SK-N-DZ (cell line): ENCODE data around the gene STIM2.

ENCODE experiments used
- DNase-seq: peaks from one replicate; pipeline ENCODE4 v3.0.0-alpha.2; 2015; ENCODE audit warnings: low spot score

Gene STIM2

GRCh38 chr4:26900765-26901164, 40.1 kb downstream of the STIM2 start:
- DNase-seq, result no peak

GRCh38 chr4:26905172-26905571, 44.5 kb downstream of the STIM2 start:
- no peak for DNase-seq

GRCh38 chr4:26907731-26908599, 47.3 kb downstream of the STIM2 start:
- no peak for DNase-seq

- no peak for DNase-seq
Measured at GRCh38 chr4:26909369-26909768, 48.7 kb downstream of the STIM2 start.

- DNase-seq, result no peak
Measured at GRCh38 chr4:26911254-26911653, 50.6 kb downstream of the STIM2 start.

- DNase-seq, result no peak
Measured at GRCh38 chr4:26912069-26912468, 51.4 kb downstream of the STIM2 start.

- DNase-seq, result no peak
Measured at GRCh38 chr4:26912810-26913209, 52.2 kb downstream of the STIM2 start.

GRCh38 chr4:26916195-26916594, 55.6 kb downstream of the STIM2 start:
- DNase-seq, result no peak

- DNase-seq, result no peak
Measured at GRCh38 chr4:26930964-26931363, 70.3 kb downstream of the STIM2 start.

GRCh38 chr4:26931451-26931850, 70.8 kb downstream of the STIM2 start:
- no peak for DNase-seq

- no peak for DNase-seq
Measured at GRCh38 chr4:26931966-26932365, 71.3 kb downstream of the STIM2 start.

- no peak for DNase-seq
Measured at GRCh38 chr4:26935397-26935796, 74.8 kb downstream of the STIM2 start.

GRCh38 chr4:26936284-26937065, 75.8 kb downstream of the STIM2 start:
- DNase-seq, result no peak

- no peak for DNase-seq
Measured at GRCh38 chr4:26937139-26937538, 76.5 kb downstream of the STIM2 start.

GRCh38 chr4:26937567-26937966, 76.9 kb downstream of the STIM2 start:
- DNase-seq, result no peak

- no peak for DNase-seq
Measured at GRCh38 chr4:26938516-26938915, 77.9 kb downstream of the STIM2 start.

- DNase-seq, result no peak
Measured at GRCh38 chr4:26941951-26942350, 81.3 kb downstream of the STIM2 start.

- DNase-seq, result no peak
Measured at GRCh38 chr4:26942871-26943270, 82.2 kb downstream of the STIM2 start.

GRCh38 chr4:26943391-26943790, 82.8 kb downstream of the STIM2 start:
- DNase-seq, result no peak

GRCh38 chr4:26945794-26946193, 85.2 kb downstream of the STIM2 start:
- DNase-seq, result no peak

GRCh38 chr4:26947318-26947717, 86.7 kb downstream of the STIM2 start:
- no peak for DNase-seq

- no peak for DNase-seq
Measured at GRCh38 chr4:26950446-26950845, 89.8 kb downstream of the STIM2 start.

GRCh38 chr4:26952891-26953290, 92.2 kb downstream of the STIM2 start:
- no peak for DNase-seq
